NCI-H2107 (cell line): Measurements from ENCODE around the gene TET3.

Source experiments
- DNase-seq: peaks from one replicate; lab custom pipeline; 2025; lab: John Stamatoyannopoulos, UW

Gene TET3

DNA sequence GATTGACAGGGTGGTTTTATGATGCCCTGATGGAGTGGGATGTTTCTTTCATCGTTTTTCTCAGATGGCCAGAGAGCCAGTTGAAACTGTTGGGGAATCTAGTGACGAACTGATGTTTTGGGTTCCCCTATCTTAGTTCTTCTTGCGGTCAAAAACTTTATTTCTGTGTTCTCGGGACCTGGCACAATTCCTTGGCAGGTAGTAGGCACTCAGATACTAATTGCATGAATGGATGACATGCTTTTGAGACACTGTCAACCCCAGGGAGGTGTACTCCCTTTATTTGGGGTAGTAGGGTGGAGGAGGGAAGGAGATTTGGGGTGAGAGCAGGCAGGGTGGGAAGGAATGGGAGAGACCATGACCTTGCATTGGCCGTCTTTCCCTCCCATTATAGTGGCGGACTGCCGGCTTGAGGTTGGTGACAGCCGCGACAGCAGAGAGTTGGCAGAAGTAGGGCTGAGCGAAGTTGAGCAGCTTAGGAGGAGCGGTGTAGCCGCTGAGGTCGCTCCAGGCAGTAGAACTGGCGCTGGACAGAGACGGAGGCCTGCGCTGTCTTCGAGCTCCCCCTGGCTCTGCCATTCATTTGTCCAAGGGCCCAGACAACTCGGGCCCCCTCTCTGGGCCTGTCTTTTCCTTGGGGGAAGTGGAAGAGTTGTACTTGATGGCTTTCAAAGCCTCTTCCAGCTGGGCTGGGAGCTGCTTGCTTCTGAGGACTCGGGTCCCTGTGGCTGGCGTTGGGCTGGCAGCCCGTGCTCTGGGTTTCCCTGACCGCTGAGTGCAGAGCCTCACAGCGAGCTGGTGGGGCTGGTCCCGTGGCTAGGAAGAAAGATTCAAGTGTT lies 2.6 kb downstream of the TET3 start:
- no peak for DNase-seq

DNA sequence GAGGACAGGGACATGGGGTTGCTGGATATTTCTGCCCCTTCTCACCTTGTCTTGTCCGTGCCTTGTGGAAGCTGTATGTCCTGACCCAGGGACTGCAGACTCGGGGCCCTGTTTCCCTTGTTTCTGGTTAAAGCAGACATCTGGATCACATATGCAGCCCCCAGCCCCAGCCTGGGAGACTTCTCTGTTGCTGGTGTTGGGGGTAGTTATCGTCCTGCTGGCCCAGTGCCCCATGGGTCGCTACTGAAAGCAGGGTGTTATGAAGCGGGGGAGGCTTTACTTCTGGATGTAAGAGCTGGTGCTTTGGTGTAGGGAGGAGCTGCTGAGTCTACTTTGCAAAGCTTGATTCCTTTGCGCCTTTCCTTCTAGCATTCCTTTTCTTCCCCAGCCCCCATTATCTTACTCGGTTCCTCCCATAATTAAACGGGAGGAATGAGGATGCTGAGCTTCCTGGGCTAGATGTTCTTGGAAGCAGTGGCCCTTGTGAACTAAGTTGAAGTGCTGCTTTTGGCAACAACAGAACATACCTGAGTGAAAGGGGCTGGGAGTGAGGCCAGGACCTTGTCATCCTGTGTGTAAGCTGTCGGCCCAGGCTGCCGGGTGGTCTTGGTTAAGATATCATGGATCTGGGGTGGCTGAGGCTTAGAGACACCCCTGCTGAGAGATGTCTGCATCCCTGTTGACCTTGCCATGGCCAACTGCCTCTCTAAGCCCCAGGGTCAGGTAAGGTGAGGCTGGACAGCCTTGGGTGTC lies 3.4 kb downstream of the TET3 start:
- no peak for DNase-seq

DNA sequence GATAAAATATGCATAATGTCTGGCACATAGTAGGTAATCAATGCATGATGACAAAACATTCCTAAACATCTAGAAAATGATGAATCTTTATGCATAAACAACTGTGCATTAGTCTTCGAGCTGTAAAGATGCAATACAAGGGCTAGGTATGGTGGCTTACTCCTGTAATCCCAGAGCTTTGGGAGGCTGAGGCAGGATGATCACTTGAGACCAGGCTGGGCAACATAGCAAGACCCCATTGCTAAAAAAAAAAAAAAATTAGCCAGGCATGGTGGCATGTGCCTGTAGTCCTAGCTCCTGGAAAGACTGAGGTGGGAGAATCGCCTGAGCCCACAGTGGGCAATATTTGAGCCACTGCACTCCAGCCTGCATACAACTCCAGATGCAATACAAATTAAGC lies 5.3 kb downstream of the TET3 start:
- DNase-seq = no peak

DNA sequence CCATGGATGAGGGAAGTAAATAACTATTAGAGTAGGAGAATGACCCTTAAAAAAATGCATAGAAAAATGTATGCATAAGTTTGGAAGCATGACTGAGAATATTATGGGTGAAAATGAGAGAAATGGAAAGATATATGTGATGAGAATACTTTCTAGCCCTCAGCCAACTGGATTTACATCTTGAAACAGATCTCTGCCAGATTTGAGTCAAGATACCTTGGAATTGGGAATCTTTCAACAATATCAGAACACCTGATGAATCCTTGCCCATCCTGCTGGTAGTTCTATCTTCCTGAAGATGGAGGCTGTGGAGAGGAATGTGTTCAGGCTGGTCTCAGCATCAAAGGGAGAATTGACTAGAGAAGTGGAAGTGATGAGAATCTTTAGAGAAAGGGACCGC lies 5.8 kb downstream of the TET3 start:
- DNase-seq = no peak

DNA sequence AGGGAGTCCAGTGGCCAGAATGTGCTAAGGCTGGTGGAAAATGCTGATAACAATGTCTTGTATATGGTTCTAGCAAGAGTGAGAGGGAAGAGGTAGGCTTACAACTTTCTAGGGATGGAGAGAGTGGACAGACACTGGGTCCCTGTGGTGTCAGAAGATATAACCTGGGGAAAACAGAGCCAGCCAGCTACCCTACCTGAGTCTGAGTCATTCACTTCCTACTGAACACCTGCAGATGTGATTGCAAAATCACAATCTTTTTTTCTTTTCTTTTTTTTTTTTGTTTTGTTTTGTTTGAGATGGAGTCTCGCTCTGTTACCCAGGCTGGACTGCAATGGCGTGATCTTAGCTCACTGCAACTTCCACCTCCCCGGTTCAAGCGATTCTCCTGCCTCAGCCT lies 7.3 kb downstream of the TET3 start:
- no peak for DNase-seq

GRCh38 chr2:73993376-73993775 lies 8.7 kb downstream of the TET3 start:
- DNase-seq = no peak

- DNase-seq = no peak
These were observed 9.1 kb downstream of the TET3 start for GRCh38 chr2:73993778-73994177.

DNA sequence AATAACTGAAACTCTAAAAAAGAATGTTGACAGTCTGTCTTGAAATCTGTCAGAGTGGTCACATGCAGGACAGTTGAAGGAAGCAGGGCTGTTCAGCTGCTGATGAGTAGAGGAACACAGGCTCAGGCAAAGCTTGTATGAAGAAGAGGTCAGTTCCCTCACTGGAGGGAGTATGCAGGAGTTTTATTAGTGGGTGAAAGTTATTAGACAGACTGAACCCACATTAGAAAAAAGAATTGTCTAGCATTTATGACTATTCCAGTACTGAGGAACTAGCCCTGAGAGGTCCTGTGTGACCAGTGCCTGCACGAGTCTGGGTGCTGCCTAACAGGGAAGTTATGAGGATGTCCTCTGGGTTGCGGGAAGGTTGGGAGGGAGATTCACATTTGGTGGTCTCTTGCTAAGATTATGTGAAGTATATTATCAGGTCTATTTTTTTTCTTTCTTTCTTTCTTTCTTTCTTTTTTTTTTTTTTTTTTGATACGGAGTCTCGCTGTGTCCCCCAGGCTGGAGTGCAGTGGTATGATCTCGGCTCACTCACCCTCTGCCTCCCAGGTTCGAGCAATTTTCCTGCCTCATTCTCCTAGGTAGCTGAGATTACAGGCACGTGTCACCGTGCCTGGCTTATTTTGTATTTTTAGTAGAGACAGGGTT lies 9.6 kb downstream of the TET3 start:
- no peak for DNase-seq

GRCh38 chr2:73995810-73996209 lies 11.1 kb downstream of the TET3 start:
- DNase-seq = no peak

- no peak for DNase-seq
These were observed 13.1 kb downstream of the TET3 start for GRCh38 chr2:73997813-73998212.

GRCh38 chr2:73998451-73998850 lies 13.7 kb downstream of the TET3 start:
- no peak for DNase-seq

DNA sequence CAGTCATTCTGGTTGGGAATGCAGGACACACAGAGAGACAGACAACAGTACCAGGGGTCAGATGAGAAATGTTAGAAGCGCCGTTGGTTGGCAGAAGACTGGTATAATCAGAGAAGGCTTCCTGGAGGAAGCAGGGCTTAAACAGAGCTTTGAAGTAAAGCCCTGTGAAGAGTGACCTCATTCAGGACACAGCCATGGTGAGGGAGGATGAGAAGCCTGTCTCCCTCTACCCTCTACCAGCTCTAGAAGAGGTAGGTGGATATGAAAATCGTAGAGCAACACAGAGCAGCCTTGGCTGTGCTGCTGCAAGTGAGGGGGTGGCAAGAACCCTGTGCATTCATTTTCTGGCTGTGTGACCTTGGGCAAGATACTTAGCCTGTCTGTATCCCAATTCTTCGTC lies 14.2 kb downstream of the TET3 start:
- DNase-seq = no peak

- no peak for DNase-seq
These were observed 15.3 kb downstream of the TET3 start for GRCh38 chr2:73999881-74000597.

DNA sequence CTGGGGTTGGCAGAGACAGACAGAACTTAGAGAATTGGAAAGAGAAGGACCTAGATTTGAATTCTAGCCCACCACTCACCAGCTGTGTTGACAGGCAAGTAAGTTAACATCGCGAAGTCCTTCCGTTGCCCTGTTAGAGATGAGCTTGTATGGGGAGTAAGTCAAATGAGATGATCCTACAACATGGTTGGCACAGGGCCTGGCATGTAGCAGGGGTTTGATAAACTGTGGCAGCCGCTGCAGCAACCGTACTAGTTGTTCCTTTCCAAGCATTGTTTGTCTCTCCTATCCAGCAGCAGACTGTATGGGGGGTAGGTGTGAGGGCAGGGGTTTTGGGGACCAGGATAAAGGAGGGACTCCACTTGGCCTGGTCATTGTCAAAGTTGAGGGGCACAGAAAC lies 16.0 kb downstream of the TET3 start:
- DNase-seq = no peak

DNA sequence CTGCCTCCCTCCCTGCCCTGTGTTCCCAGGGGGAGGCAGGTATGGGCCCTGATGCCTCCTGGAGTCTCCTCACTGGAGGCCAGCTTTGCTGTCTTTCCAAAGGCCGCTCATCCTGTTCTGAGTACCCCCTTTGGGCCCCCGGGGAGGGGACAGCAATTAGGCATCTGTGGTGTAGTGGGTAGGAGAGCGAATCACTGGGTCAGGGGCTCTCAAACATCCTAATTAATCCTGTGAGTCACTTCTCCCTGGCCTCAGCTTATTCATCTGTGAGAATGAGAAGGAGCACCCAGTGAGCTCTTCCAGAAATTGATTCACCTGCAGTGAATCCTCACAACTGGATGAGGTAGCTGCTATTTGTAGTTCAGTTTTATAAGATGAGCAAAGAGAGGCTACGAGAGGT lies 16.4 kb downstream of the TET3 start:
- no peak for DNase-seq

- no peak for DNase-seq
These were observed 17.2 kb downstream of the TET3 start for GRCh38 chr2:74001781-74002504.

DNA sequence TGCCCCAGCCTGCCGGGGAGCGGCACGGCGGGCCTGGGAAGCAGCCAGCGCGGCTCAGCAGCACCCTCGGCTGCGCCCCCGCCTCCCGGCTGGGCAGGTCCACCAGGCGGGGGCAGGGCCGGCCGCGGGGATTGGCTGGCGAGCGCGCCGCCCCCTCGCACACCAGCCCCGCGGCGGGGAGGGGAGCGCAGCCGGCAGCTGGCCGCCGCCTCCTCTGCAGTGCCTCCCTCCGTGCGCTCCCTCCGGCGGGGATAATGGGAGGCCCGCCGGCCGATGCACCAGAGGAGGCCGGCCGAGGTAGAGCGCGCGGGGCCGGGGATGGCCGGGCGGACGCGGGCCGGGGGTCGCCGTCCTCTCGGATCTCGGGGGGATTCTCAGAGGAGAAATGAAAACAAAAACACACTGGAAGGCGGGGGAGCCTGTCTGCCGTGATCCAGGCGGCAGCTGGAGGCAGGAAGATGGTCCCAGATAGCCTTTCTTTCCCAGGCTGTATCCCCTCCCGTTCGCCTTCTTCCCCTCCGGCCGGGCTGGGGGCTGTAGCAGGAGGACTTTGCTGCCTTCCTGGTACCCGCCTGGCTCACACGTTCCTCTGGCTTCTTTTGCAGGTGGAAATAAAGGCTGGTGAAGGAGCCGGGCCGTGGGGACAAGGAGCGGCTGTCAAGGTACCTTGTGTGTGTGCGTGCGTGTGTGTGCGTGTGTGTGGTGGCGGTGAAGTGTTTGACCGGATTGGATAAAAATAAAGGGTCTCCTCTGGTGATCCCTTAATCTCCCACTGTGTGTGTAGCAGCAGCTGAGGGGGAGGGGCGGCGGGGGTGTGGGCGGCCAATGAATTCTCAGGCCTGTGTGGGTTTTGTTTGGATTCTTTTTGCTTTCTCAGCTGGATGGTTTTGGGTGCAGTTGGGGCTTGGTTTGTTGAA lies 18.1 kb downstream of the TET3 start:
- peak; percentile 68 for DNase-seq

GRCh38 chr2:74003494-74004211 lies 18.9 kb downstream of the TET3 start:
- DNase-seq = no peak

DNA sequence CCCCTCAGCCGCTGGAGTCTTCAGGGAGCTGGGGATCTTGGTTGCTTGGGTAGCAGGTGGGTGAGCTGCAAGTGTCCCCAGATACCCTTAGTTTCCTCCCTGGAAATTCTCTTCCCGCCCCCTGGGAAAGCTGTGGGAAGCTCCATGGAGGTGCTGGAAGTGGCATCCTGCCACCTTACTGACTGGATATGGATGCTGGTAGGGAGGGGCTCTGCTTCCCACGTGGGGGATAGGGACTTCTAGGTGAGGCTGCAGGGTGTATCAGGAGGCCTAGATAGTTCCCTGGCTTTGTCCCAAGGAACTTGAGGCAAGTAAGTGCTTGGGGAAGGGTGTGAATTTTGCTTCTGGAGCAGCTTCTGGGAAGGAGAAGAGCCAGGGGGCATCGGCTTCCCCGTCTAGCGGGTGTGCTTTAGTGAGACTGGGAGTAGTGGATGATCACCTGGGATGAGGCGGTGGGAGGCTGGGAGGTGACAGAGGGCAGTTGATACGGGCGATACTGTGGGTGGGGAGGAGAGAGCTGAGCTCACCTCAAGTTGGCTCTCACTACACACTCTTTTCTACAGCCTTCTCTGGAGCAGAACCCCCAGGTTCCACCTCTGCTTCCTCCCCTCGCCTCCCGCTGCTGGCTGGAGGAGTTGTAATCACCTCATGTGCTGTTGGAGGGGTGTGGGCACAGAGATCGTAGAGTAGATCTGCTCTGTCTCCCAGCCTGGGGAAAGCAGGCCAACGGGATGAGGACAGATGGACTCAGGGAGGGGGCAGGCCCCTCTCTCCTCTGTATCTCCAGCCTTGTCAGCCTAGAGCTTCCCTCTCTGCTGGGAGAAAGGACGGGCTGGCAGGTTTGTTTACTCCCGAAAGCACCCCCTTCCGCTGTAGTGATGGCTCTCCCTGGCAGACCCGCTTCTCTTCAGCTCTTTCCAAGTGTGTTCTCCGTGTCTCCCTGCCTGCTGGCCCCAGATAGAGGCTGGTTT lies 19.8 kb downstream of the TET3 start:
- DNase-seq = no peak
